SK-N-MC (cell line): ENCODE data around the gene STX11.
"Not testable (repeated sequence)": the region's sequence is repeated elsewhere in the genome, so short reads cannot be mapped to it uniquely, and the experiment has no call there.

Experiments used
- DNase-seq: peaks from one replicate; pipeline ENCODE4 v3.0.0-alpha.2; 2011; ENCODE audit warnings: low read depth, low spot score
- H3K27ac ChIP-seq: fragments of 200-600 bp; sonication (generic); 2 replicates; pipeline ENCODE4 v1.5.1; 2016; ENCODE audit warnings: mixed run types
- H3K36me3 ChIP-seq: fragments of 200-600 bp; sonication (generic); 2 replicates; pipeline ENCODE4 v1.6.1; 2017; ENCODE audit warnings: antibody characterized with exemption, low read length, mixed read lengths; ENCODE audit not compliant: insufficient read depth
- H3K4me3 ChIP-seq: fragments of 200-600 bp; sonication (generic); 2 replicates; pipeline ENCODE4 v1.5.1; 2016
- H3K9ac ChIP-seq: fragments of 200-600 bp; sonication (generic); 2 replicates; pipeline ENCODE4 v1.8.0; 2017; ENCODE audit warnings: mixed run types, mixed read lengths; ENCODE audit not compliant: insufficient read length
- H3K9me3 ChIP-seq: fragments of 200-600 bp; sonication (generic); 2 replicates; pipeline ENCODE4 v1.6.1; 2017; ENCODE audit warnings: low read depth, mild to moderate bottlenecking, antibody characterized with exemption, low read length, moderate library complexity, mixed read lengths
- EZH2 ChIP-seq: fragments of 200-600 bp; sonication (generic); IDR thresholded peaks from one replicate; pipeline ENCODE4 v1.6.1; 2017; ENCODE audit warnings: antibody characterized with exemption
- FOXP2 ChIP-seq: optimal IDR thresholded peaks from 2 replicates; pipeline ENCODE3; 2011; ENCODE audit warnings: mild to moderate bottlenecking, moderate library complexity; ENCODE audit not compliant: insufficient read depth; ENCODE audit errors: extremely low read length, control extremely low read depth
- POLR2AphosphoS5 ChIP-seq: IDR thresholded peaks from 2 replicates; pipeline ENCODE4 v1.6.1; 2012; ENCODE audit warnings: mild to moderate bottlenecking, low read depth, low read length, borderline replicate concordance

The STX11 gene

GRCh38 chr6:144174006-144174405 lies 23.7 kb downstream of the STX11 start:
- Histone ChIP-seq H3K36me3 (no peaks in the 10 kb centered on the region), H3K27ac (no peak overlapping the region), H3K9ac (no peak overlapping the region), H3K4me3 (no peak overlapping the region), H3K9me3 (no peaks in the 10 kb centered on the region)
- DNase-seq = no peak
- TF ChIP-seq EZH2 (no peak), FOXP2 (no peak), POLR2AphosphoS5 (no peak)

- Histone ChIP-seq H3K9ac (no peak overlapping the region), H3K4me3 (no peak overlapping the region), H3K36me3 (no peaks in the 10 kb centered on the region), H3K9me3 (no peaks in the 10 kb centered on the region), H3K27ac (no peak overlapping the region)
- no peak for DNase-seq
- no peak for TF ChIP-seq EZH2
- no peak for TF ChIP-seq POLR2AphosphoS5
- TF ChIP-seq FOXP2 = no peak
These were observed 25.7 kb downstream of the STX11 start for GRCh38 chr6:144176043-144176442.

- H3K4me3 ChIP-seq = no peak overlapping the region
- H3K27ac ChIP-seq = no peak overlapping the region
- TF ChIP-seq FOXP2 (no peak), POLR2AphosphoS5 (no peak), EZH2 (no peak)
- no peaks in the 10 kb centered on the region for H3K36me3 ChIP-seq
- no peak overlapping the region for H3K9ac ChIP-seq
- DNase-seq = no peak
- no peaks in the 10 kb centered on the region for H3K9me3 ChIP-seq
These were observed 27.4 kb downstream of the STX11 start for GRCh38 chr6:144177726-144178125.

GRCh38 chr6:144178323-144178722 lies 28.0 kb downstream of the STX11 start:
- Histone ChIP-seq H3K27ac (no peak overlapping the region), H3K9ac (no peak overlapping the region), H3K4me3 (no peak overlapping the region), H3K9me3 (no peaks in the 10 kb centered on the region), H3K36me3 (no peaks in the 10 kb centered on the region)
- DNase-seq = no peak
- TF ChIP-seq POLR2AphosphoS5 (no peak), EZH2 (no peak), FOXP2 (no peak)

- Histone ChIP-seq H3K27ac (no peak overlapping the region), H3K4me3 (no peak overlapping the region), H3K9me3 (no peaks in the 10 kb centered on the region), H3K36me3 (no peaks in the 10 kb centered on the region), H3K9ac (no peak overlapping the region)
- TF ChIP-seq FOXP2 (no peak), POLR2AphosphoS5 (no peak), EZH2 (no peak)
- no peak for DNase-seq
These were observed 28.9 kb downstream of the STX11 start for GRCh38 chr6:144179237-144179636.

- H3K9ac ChIP-seq = no peak overlapping the region
- no peaks in the 10 kb centered on the region for H3K9me3 ChIP-seq
- no peak overlapping the region for H3K4me3 ChIP-seq
- H3K27ac ChIP-seq = no peak overlapping the region
- H3K36me3 ChIP-seq = no peaks in the 10 kb centered on the region
- TF ChIP-seq FOXP2 (no peak), EZH2 (no peak), POLR2AphosphoS5 (no peak)
- DNase-seq = no peak
These were observed 29.5 kb downstream of the STX11 start for GRCh38 chr6:144179828-144180227.

- not testable (repeated sequence) for DNase-seq, H3K27ac ChIP-seq, H3K9ac ChIP-seq, H3K4me3 ChIP-seq, H3K36me3 ChIP-seq, H3K9me3 ChIP-seq
These were observed 30.0 kb downstream of the STX11 start for GRCh38 chr6:144180354-144180753.

GRCh38 chr6:144181639-144182038 lies 31.3 kb downstream of the STX11 start:
- no peak overlapping the region for H3K27ac ChIP-seq
- no peaks in the 10 kb centered on the region for H3K9me3 ChIP-seq
- no peak overlapping the region for H3K4me3 ChIP-seq
- H3K36me3 ChIP-seq = no peaks in the 10 kb centered on the region
- TF ChIP-seq EZH2 = no peak
- TF ChIP-seq FOXP2 = no peak
- no peak for TF ChIP-seq POLR2AphosphoS5
- no peak overlapping the region for H3K9ac ChIP-seq
- no peak for DNase-seq

- H3K36me3 ChIP-seq, DNase-seq, H3K9me3 ChIP-seq, H3K9ac ChIP-seq, H3K4me3 ChIP-seq, H3K27ac ChIP-seq: not testable (repeated sequence)
These were observed 33.9 kb downstream of the STX11 start for GRCh38 chr6:144184186-144184585.
